ENCODE data around the gene ARHGAP22. TPM values are rescaled to one million over a fixed set of nuclear protein-coding genes. Genes with fewer than 3 reads are reported as not detected.

ARHGAP22 gene
- polyA plus RNA-seq, 3 donors = 1.5 to 7.8 (median 1.9) TPM

GRCh38 chr10:48653347-48653746, 48.5 kb upstream of the ARHGAP22 start:
- Mint-ChIP-seq H3K27ac (no peak overlapping the region), H3K9me3 (peaks cover 0 to 2% (median 0%) of the 10 kb centered on the region in 7 donors), H3K4me3 (peak overlapping the region in 1 of 2 donors; percentile 49), H3K27me3 (ENCODE audit: low read depth in 3 of 3) (peaks cover 19 to 40% (median 29%) of the 10 kb centered on the region in 3 donors), H3K4me1 (peaks cover 29% of the 10 kb centered on the region), H3K36me3 (no peaks in the 10 kb centered on the region)
- no peaks in the 10 kb centered on the region for H3K79me2 ChIP-seq (ENCODE audit: insufficient read depth, low read length)
- WGBS (ENCODE audit: insufficient coverage) = 98% methylated on average over 5 of the region's 5 CpGs
- no peak overlapping the region for H3K9ac ChIP-seq (ENCODE audit: insufficient read depth, low read length, poor library complexity, severe bottlenecking)
- H3K4me3 ChIP-seq (replicated peaks in 1 of 3; ENCODE audit: low read depth in 2 of 3, low read length in 3 of 3) = no peak overlapping the region
- no peaks in the 10 kb centered on the region for H4K20me1 ChIP-seq (ENCODE audit: insufficient read depth, low read length)
- no peaks in the 10 kb centered on the region for H3K36me3 ChIP-seq (replicated peaks in 1 of 2; ENCODE audit: control insufficient read depth in 1 of 2, insufficient read depth in 2 of 2, low read length in 2 of 2)
- no peak overlapping the region for H3K27ac ChIP-seq (ENCODE audit: low read depth in 1 of 2, low read length in 2 of 2)
- DNase-seq = no peak
- H2AFZ ChIP-seq (ENCODE audit: insufficient read depth, low read depth, low read length, poor library complexity, severe bottlenecking) = no peak overlapping the region
- intact Hi-C loops (cut with micrococcal nuclease) = loop anchor here (10.0 kb wide), 2 partner anchors 49 to 289 kb away; partner anchors contain the start of gene ARHGAP22 (in 1 of the 2)
- peaks cover 0 to 8% of the 10 kb centered on the region in 2 donors for H3K27me3 ChIP-seq (ENCODE audit: control insufficient read depth in 2 of 2, insufficient read depth in 2 of 2, low read length in 2 of 2)
- no peak overlapping the region for H3K4me2 ChIP-seq (replicated peaks; ENCODE audit: extremely low read depth, low read length, poor library complexity, severe bottlenecking)
- H3K4me1 ChIP-seq (ENCODE audit: control insufficient read depth in 1 of 2, insufficient read depth in 2 of 2, low read length in 2 of 2) = peaks cover 36 to 38% of the 10 kb centered on the region in 2 donors
- no peak for TF ChIP-seq CTCF (IDR thresholded peaks at IDR 0.05)
- H3K9me3 ChIP-seq (replicated peaks in 1 of 2; ENCODE audit: control insufficient read depth in 1 of 2, insufficient read depth in 1 of 2, low read length in 2 of 2) = no peaks in the 10 kb centered on the region

GRCh38 chr10:48652344-48652743, 47.5 kb upstream of the ARHGAP22 start:
- H3K27me3 Mint-ChIP-seq (ENCODE audit: low read depth in 3 of 3) = peaks cover 19 to 38% (median 26%) of the 10 kb centered on the region in 3 donors
- H3K4me3 ChIP-seq (replicated peaks in 1 of 3; ENCODE audit: low read depth in 2 of 3, low read length in 3 of 3) = no peak overlapping the region
- H3K27ac Mint-ChIP-seq = no peak overlapping the region
- H3K36me3 ChIP-seq (replicated peaks in 1 of 2; ENCODE audit: control insufficient read depth in 1 of 2, insufficient read depth in 2 of 2, low read length in 2 of 2) = no peaks in the 10 kb centered on the region
- intact Hi-C loops (cut with micrococcal nuclease) = loop anchor here (10.0 kb wide), 2 partner anchors 48 to 288 kb away; partner anchors contain the start of gene ARHGAP22 (in 1 of the 2)
- TF ChIP-seq CTCF (IDR thresholded peaks at IDR 0.05) = no peak
- peak in 2 of 3 donors; percentile 45 to 68 for DNase-seq
- H3K27ac ChIP-seq (ENCODE audit: low read depth in 1 of 2, low read length in 2 of 2) = no peak overlapping the region
- H2AFZ ChIP-seq (ENCODE audit: insufficient read depth, low read depth, low read length, poor library complexity, severe bottlenecking) = no peak overlapping the region
- H3K9me3 Mint-ChIP-seq = peaks cover 0 to 2% (median 0%) of the 10 kb centered on the region in 7 donors
- H3K4me1 Mint-ChIP-seq = peaks cover 29% of the 10 kb centered on the region
- WGBS (ENCODE audit: insufficient coverage) = no CpG with 5 or more reads among the region's 4 CpGs
- no peaks in the 10 kb centered on the region for H3K9me3 ChIP-seq (replicated peaks in 1 of 2; ENCODE audit: control insufficient read depth in 1 of 2, insufficient read depth in 1 of 2, low read length in 2 of 2)
- no peaks in the 10 kb centered on the region for H3K36me3 Mint-ChIP-seq
- no peaks in the 10 kb centered on the region for H4K20me1 ChIP-seq (ENCODE audit: insufficient read depth, low read length)
- peaks cover 36 to 38% of the 10 kb centered on the region in 2 donors for H3K4me1 ChIP-seq (ENCODE audit: control insufficient read depth in 1 of 2, insufficient read depth in 2 of 2, low read length in 2 of 2)
- peaks cover 0 to 8% of the 10 kb centered on the region in 2 donors for H3K27me3 ChIP-seq (ENCODE audit: control insufficient read depth in 2 of 2, insufficient read depth in 2 of 2, low read length in 2 of 2)
- no peaks in the 10 kb centered on the region for H3K79me2 ChIP-seq (ENCODE audit: insufficient read depth, low read length)
- no peak overlapping the region for H3K4me3 Mint-ChIP-seq
- H3K9ac ChIP-seq (ENCODE audit: insufficient read depth, low read length, poor library complexity, severe bottlenecking) = no peak overlapping the region
- H3K4me2 ChIP-seq (replicated peaks; ENCODE audit: extremely low read depth, low read length, poor library complexity, severe bottlenecking) = no peak overlapping the region

Data from CD14-positive monocyte (primary cell).